PC-3 (cell line): Measurements from ENCODE around the gene XPNPEP1. TPM values are rescaled to one million over a fixed set of nuclear protein-coding genes. Genes with fewer than 3 reads are reported as not detected.

Experiments used
- ATAC-seq: fragments of 200-7000 bp; cut with Tn5 transposase; 2 replicates; pipeline ENCODE4 v1.9.1; 2020; ENCODE audit warnings: mild to moderate bottlenecking, moderate library complexity
- BruUV-seq: library from RNA; stranded (reverse); fragments of 400-500 nt; replicated peaks from 2 replicates; lab custom pipeline; 2021; lab: Mats Ljungman, UMichigan
- CTCF ChIA-PET: fragments of 300-600 bp; sonication (Branson Sonifier 250); formaldehyde crosslinking; loops from one replicate; lab custom pipeline; 2022; ENCODE audit warnings: antibody characterized with exemption; lab: Charles Lee
- POLR2A ChIA-PET: fragments of 300-600 bp; sonication (Branson Sonifier 250); formaldehyde crosslinking; loops from one replicate; lab custom pipeline; 2022; ENCODE audit warnings: antibody characterized with exemption; ENCODE audit not compliant: unreplicated experiment; lab: Charles Lee
- DNase-seq: peaks from one replicate; pipeline ENCODE4 v3.0.0-alpha.2; 2015
- H2AFZ ChIP-seq: fragments of 300-600 bp; sonication (generic); 2 replicates; pipeline ENCODE4 v1.6.0; 2016; ENCODE audit warnings: antibody characterized with exemption, low read length
- H3F3A ChIP-seq: fragments of 300-600 bp; sonication (generic); one replicate; pipeline ENCODE4 v1.6.0; 2017; ENCODE audit warnings: antibody characterized with exemption, low read length, control low read depth, mild to moderate bottlenecking; ENCODE audit not compliant: unreplicated experiment
- H3K27ac ChIP-seq: fragments of 300-600 bp; sonication (generic); 2 replicates; pipeline ENCODE4 v1.5.1; 2016; ENCODE audit warnings: mild to moderate bottlenecking, low read length
- H3K27me3 ChIP-seq: fragments of 300-600 bp; sonication (generic); 2 replicates; pipeline ENCODE4 v1.6.1; 2016; ENCODE audit warnings: low read length, mixed read lengths
- H3K36me3 ChIP-seq: fragments of 300-600 bp; sonication (generic); 2 replicates; pipeline ENCODE4 v1.6.1; 2016; ENCODE audit warnings: low read depth, mixed run types, low read length, mixed read lengths
- H3K4me1 ChIP-seq: fragments of 300-600 bp; sonication (generic); 2 replicates; pipeline ENCODE4 v1.5.1; 2016; ENCODE audit warnings: low read length; ENCODE audit not compliant: insufficient read depth
- H3K4me2 ChIP-seq: fragments of 300-600 bp; sonication (generic); 2 replicates; pipeline ENCODE4 v1.6.0; 2016; ENCODE audit warnings: low read length
- H3K4me3 ChIP-seq: fragments of 300-600 bp; sonication (generic); 2 replicates; pipeline ENCODE4 v1.5.1; 2016; ENCODE audit warnings: mild to moderate bottlenecking, low read length, mixed read lengths
- H3K79me2 ChIP-seq: fragments of 300-600 bp; sonication (generic); 2 replicates; pipeline ENCODE4 v1.6.1; 2017; ENCODE audit warnings: low read length, mixed read lengths
- H3K9ac ChIP-seq: fragments of 300-600 bp; sonication (generic); 2 replicates; pipeline ENCODE4 v1.6.0; 2016; ENCODE audit warnings: mild to moderate bottlenecking, low read length
- H3K9me2 ChIP-seq: fragments of 300-600 bp; sonication (generic); replicated peaks from 2 replicates; pipeline ENCODE4 v1.6.1; 2016; ENCODE audit warnings: mixed run types, low read length, mixed read lengths
- H3K9me3 ChIP-seq: fragments of 300-600 bp; sonication (generic); 2 replicates; pipeline ENCODE4 v1.6.1; 2016; ENCODE audit warnings: low read length, mixed read lengths
- H4K20me1 ChIP-seq: fragments of 300-600 bp; sonication (generic); 2 replicates; pipeline ENCODE4 v1.6.1; 2016; ENCODE audit warnings: low read length, mixed read lengths
- EZH2 ChIP-seq: fragments of 300-600 bp; sonication (generic); IDR thresholded peaks from one replicate; pipeline ENCODE4 v1.6.1; 2017; ENCODE audit warnings: antibody characterized with exemption, mild to moderate bottlenecking, low read length; ENCODE audit not compliant: unreplicated experiment
- EZH2phosphoT487 ChIP-seq: fragments of 300-600 bp; sonication (generic); IDR thresholded peaks from 2 replicates; pipeline ENCODE4 v1.6.1; 2018; ENCODE audit warnings: mild to moderate bottlenecking, antibody characterized with exemption, low read length, borderline replicate concordance
- intact Hi-C: fragments of 100-400 bp; cut with micrococcal nuclease; formaldehyde crosslinking; loops from 2 replicates; pipeline ENCODE4 v1.9.0; 2023
- total RNA-seq: library from RNA; depleted of rRNA; stranded (reverse); fragments of >200 nt; gene quantifications from 2 replicates; pipeline ENCODE4 v1.2.3, GENCODE V29; 2014
- TF ChIP-seq, protein P1 (sequence below): fragments of 300-600 bp; sonication (generic); conservative IDR thresholded peaks from 2 replicates; pipeline ENCODE4 v1.5.1; 2017; ENCODE audit warnings: antibody characterized with exemption, low read depth, mild to moderate bottlenecking, low read length

XPNPEP1 gene
- total RNA-seq, 1 experiment from 2014 or later: 77.3 TPM

DNA sequence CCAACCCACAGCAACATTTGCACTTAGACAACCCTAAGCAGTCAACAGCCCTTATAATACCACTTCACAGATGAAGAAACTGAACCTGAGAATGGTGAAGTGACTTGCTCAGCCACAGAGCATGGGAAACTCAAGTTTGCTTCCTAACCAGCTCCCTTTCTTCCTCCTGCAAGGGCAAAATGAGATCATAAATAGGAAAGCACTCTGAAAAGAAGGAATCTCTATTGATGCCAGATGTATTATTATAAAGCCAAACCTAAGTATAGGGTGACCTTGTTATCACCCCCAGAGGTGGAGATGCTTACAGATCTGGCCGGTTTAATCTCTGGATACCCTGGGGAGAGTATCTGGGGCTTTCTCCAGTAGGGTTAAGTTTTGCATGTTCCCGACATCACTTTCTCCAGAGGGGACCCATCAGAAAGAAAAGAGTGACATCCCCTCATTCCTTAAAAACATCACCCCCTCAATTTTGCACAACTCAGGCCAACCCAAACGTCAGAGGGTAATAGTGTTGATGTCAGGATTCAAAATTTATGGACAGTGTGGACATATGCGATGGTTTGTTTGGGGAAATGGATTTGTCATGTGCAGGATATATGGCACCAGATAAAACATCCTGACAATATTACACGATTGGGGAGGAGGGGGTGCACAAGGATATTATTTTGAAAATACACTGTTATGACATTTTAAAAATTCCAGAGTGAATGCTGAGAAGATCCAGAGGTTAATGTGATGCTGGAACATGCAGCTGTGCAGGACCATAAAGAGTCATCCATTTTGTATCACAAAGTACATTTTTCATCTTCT lies 24.0 kb upstream of the XPNPEP1 start:
- Histone ChIP-seq H3K27me3 (no peaks in the 10 kb centered on the region), H3K27ac (no peak overlapping the region), H3K9me3 (no peaks in the 10 kb centered on the region), H3K4me1 (no peaks in the 10 kb centered on the region), H4K20me1 (no peaks in the 10 kb centered on the region), H3K79me2 (no peaks in the 10 kb centered on the region), H3K9me2 (no peaks in the 10 kb centered on the region), H2AFZ (no peak overlapping the region), H3K4me2 (no peak overlapping the region), H3K9ac (no peak overlapping the region), H3F3A (no peaks in the 10 kb centered on the region), H3K36me3 (no peaks in the 10 kb centered on the region), H3K4me3 (no peak overlapping the region)
- no peak for ATAC-seq
- no peak for DNase-seq
- BruUV-seq: no TSS peak
- intact Hi-C loops: no loop called here
- no peak for TF ChIP-seq EZH2phosphoT487
- TF ChIP-seq, protein P1, sequence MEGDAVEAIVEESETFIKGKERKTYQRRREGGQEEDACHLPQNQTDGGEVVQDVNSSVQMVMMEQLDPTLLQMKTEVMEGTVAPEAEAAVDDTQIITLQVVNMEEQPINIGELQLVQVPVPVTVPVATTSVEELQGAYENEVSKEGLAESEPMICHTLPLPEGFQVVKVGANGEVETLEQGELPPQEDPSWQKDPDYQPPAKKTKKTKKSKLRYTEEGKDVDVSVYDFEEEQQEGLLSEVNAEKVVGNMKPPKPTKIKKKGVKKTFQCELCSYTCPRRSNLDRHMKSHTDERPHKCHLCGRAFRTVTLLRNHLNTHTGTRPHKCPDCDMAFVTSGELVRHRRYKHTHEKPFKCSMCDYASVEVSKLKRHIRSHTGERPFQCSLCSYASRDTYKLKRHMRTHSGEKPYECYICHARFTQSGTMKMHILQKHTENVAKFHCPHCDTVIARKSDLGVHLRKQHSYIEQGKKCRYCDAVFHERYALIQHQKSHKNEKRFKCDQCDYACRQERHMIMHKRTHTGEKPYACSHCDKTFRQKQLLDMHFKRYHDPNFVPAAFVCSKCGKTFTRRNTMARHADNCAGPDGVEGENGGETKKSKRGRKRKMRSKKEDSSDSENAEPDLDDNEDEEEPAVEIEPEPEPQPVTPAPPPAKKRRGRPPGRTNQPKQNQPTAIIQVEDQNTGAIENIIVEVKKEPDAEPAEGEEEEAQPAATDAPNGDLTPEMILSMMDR: no peak
- no peak for TF ChIP-seq EZH2
- POLR2A ChIA-PET: no interaction called here
- CTCF ChIA-PET: no interaction called here

DNA sequence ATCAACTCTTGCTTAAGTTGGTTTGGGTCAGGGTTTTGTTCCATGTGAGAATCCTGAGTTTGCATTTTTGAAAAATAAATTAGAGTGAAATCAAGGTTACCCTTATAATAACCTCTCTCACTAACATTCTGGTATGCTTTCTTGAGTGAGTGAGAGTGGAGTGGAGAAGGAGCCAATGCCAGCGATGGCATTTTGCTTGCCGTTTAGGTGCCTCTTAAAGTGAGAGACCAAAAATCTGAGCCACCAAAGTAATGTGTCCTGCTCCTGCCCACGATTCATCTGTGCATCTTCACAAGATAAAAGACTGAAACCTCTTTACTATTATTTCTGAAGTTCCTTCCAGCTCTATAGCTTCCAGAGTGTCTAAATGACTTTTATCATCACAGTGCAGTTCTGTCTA lies 23.4 kb upstream of the XPNPEP1 start:
- no TSS peak for BruUV-seq
- Histone ChIP-seq H3K4me3 (no peak overlapping the region), H3K4me1 (no peaks in the 10 kb centered on the region), H3K9ac (no peak overlapping the region), H2AFZ (no peak overlapping the region), H3K9me3 (no peaks in the 10 kb centered on the region), H3F3A (no peaks in the 10 kb centered on the region), H3K27ac (no peak overlapping the region), H3K79me2 (no peaks in the 10 kb centered on the region), H4K20me1 (no peaks in the 10 kb centered on the region), H3K9me2 (no peaks in the 10 kb centered on the region), H3K27me3 (no peaks in the 10 kb centered on the region), H3K36me3 (no peaks in the 10 kb centered on the region), H3K4me2 (no peak overlapping the region)
- no peak for ATAC-seq
- DNase-seq: no peak
- POLR2A ChIA-PET: no interaction called here
- intact Hi-C loops: no loop called here
- no peak for TF ChIP-seq EZH2
- TF ChIP-seq, protein P1: no peak
- TF ChIP-seq EZH2phosphoT487: no peak
- CTCF ChIA-PET: no interaction called here

GRCh38 chr10:109945473-109946177 lies 22.3 kb upstream of the XPNPEP1 start:
- intact Hi-C loops: no loop called here
- no TSS peak for BruUV-seq
- Histone ChIP-seq H3K27ac (no peak overlapping the region), H2AFZ (no peak overlapping the region), H4K20me1 (no peaks in the 10 kb centered on the region), H3K4me2 (no peak overlapping the region), H3K27me3 (no peaks in the 10 kb centered on the region), H3K9me3 (no peaks in the 10 kb centered on the region), H3K36me3 (no peaks in the 10 kb centered on the region), H3K4me1 (no peaks in the 10 kb centered on the region), H3K9ac (no peak overlapping the region), H3K79me2 (no peaks in the 10 kb centered on the region), H3F3A (no peaks in the 10 kb centered on the region), H3K4me3 (no peak overlapping the region), H3K9me2 (no peaks in the 10 kb centered on the region)
- DNase-seq (no peak), ATAC-seq (no peak; the same call in 1 of the 2 replicates)
- ChIA-PET POLR2A (no interaction called here), CTCF (no interaction called here)
- TF ChIP-seq EZH2phosphoT487 (no peak), EZH2 (no peak)
- TF ChIP-seq, protein P1: no peak
